ENCODE results near the gene TMEM123.

GRCh38 chr11:102438311-102439062 lies 14.1 kb downstream of the TMEM123 start:
- TF ChIP-seq CTCF (conservative IDR thresholded peaks at IDR 0.05; ENCODE audit: low read depth, low read length) (no peak), EZH2 (IDR thresholded peaks at IDR 0.05; ENCODE audit: borderline replicate concordance, low read depth, low read length, poor library complexity, severe bottlenecking) (no peak)

Measured in A673 (cell line).